Sciatic nerve (tissue), 2 donors: ENCODE results near the gene GMPR. TPM values are rescaled to one million over a fixed set of nuclear protein-coding genes. Genes with fewer than 3 reads are reported as not detected.
"Not testable (repeated sequence)": the region's sequence is repeated elsewhere in the genome, so short reads cannot be mapped to it uniquely, and the experiment has no call there.

Experiments used
- ATAC-seq: fragments of 200-7000 bp; cut with Tn5 transposase; one replicate; pipeline ENCODE4 v1.9.1; 2020; ENCODE audit warnings: mild to moderate bottlenecking, moderate library complexity
- DNase-seq: peaks from one replicate; pipeline ENCODE4 v3.0.0-alpha.2; 2020; ENCODE audit warnings: low spot score
- intact Hi-C: fragments of 100-400 bp; cut with DNase I; formaldehyde crosslinking; loops from one replicate; pipeline ENCODE4 v1.14.2; 2022
- total RNA-seq: library from RNA; stranded (reverse); fragmentation: NEBNext Ultra II Directional; extraction: Animal tissue kit (Norgen Biotek cat#: 25700); gene quantifications from one replicate; pipeline ENCODE4 v1.2.1, GENCODE V29; 2021
- donor health status: DM: no; HTN: no; CAD: no.
- donor health status: DM: no; HTN: no; CAD: no.

Gene GMPR
- total RNA-seq, 1 donor from 2014 or later = 11.9 TPM

DNA sequence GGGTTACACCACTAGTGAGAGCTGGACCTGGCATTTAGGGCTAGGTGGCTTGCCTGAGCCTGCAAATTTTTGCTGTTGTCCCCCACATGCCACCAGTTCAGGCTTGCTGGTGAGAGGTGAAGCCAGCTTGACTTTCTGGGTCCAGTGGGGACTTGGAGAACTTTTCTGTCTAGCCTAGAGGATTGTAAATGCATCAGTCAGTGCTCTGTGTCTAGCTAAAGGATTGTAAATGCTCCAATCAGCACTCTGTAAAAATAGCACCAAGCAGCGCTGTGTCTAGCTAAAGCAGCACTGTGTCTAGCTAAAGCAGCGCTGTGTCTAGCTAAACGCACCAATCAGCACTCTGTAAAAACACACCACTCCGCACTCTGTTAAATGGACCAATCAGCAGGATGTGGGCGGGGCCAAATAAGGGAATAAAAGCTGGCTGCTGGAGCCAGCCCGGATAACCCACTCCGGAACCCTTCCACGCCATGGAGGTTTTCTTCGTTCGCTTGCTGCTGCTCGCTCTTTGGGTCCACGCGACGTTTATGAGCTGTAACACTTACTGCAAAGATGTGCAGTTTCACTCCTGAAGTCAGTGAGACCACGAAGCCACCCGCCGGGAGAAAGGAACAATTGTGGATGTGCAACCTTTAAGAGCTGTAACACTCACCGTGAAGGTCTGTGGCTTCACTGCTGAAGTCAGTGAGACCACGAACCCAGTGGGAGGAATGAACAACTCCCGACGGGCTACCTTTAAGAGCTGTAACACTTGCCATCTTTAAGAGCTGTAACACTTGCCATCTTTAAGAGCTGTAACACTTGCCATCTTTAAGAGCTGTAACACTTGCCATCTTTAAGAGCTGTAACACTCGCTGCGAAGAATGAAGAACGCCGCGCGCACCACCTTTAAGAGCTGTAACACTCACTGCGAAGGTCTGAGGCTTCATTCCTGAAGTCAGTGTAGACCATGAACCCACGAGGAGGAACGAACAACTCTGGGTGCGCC is 27.3 kb downstream of the GMPR start:
- ATAC-seq (no peak), DNase-seq (no peak)
- intact Hi-C loops = no loop called here

DNA sequence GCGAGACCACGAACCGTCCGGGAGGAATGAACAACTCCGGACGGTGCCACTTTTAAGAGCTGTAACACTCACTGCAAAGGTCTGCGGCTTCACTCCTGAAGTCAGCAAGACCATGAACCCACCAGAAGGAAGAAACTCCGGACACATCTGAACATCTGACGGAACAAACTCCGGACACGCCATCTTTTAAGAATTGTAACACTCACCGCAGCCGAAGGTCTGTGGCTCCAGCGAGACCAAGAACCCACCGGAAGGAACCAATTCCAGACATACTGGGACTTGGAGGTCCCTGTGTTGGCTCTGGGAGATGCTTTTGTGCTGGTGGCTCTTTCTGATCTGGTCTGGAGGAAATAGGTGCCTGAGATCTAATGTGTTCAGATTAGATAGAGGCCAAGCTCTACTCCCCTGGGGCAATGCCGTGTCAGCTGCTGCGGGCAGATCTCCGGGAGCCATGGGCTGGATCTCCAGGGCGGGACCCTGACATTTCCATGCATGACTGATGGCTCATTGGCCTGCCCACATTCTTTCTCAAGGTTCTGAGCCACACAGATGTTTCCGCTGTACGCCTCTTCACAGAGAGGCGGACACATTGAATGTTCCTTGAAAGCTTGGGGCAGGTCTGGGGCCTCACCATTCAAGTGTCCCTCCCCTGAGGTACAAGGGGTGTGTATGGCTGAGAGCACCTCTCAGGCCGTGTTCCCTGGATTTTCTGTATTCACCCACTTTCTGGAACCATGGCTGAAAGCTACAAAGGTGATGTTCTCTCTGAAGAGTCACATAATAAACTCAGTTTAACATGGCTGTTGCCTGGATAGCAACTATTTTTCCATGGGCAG is 29.3 kb downstream of the GMPR start:
- intact Hi-C loops = no loop called here
- no peak for DNase-seq
- ATAC-seq = no peak

DNA sequence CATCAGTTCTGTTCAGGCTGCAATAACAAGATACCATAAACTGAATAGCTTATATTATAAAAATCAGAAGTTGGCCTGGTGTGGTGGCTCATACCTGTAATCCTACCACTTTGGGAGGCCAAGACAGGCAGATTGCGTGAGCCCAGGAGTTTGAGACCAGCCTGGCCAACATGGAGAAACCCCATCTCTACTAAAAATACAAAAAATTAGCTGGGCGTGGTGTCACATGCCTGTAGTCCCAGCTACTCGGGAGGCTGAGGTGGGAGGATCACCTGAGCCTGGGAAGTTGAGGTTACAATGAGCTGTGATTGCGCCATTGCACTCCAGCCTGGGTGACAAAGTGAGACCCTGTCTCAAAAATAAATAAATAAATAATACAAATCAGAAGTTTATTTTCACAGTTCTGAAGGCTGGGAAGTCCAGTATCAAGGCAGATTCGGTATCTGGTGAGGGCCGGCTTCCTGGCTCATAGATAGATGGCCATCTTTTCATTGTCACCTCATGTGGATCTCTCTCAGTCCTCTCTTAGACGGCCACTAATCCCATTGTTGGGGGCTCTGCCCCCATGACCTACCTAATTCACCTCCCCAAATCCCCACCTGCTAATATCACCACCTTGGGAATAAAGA is 31.2 kb downstream of the GMPR start:
- DNase-seq, intact Hi-C loops, ATAC-seq: not testable (repeated sequence)

- intact Hi-C loops = no loop called here
Observed at GRCh38 chr6:16270178-16270794, 31.9 kb downstream of the GMPR start.

GRCh38 chr6:16271428-16271827 is 33.0 kb downstream of the GMPR start:
- no peak for ATAC-seq
- intact Hi-C loops = no loop called here
- DNase-seq = no peak

More at GRCh38 chr6:16270178-16270794, 31.9 kb downstream of the GMPR start:
- ATAC-seq (no peak), DNase-seq (no peak)

DNA sequence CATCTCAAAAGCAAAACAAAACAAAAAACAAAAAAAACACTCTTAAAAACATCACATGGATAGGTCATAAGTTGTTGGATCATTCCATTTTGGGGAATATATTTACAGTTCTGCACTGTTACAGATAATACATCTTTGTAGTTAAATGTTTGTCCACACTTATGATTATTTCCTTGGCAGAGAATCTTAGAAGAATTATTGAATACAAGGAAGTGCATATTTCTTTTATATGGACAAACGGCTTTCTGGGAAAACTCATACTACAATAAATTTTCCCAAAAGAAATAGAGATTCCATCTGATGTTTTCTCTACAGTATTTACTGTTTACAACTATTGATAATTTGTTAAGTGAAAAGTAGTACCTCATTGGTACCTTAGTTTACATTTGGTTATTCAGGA is 33.8 kb downstream of the GMPR start:
- DNase-seq (no peak), ATAC-seq (no peak)
- intact Hi-C loops = no loop called here

DNA sequence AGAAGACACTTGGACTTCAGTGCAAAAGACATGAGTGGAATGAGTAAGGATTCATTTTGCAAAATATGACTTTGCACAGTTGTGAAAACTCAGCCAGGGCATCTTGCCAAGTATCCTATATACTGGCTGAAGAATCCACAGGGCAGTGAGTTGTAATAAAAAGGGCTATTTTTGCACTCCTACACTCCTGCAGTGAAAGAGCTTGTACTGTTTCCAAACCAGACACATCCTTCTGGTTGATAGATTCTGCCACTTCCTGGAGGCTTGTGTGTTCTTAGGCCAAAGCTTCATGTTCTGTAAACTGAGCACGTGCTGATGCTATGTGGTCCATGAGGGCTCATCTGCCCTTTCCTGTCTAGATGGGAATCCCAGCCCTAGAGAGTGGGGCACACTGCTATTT is 34.9 kb downstream of the GMPR start:
- ATAC-seq (no peak), DNase-seq (no peak)

DNA sequence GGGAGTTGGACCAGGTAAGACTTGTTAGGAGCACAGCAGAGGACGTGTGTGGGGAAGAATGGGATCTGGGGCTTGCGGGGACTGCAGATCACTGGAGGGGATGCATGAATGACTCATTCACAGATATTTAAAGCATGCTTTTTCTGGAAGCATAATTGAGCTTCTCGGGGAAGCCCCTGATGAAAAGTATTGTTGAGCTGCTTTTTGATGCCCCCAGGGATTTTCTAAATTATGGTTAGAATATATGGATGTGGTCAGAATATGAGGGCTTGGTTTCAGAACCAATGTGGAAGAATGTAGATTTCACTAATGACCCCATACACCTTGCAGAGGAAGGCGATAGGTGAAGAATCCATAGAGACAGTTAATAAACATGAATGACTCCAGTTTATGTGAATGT is 36.1 kb downstream of the GMPR start:
- ATAC-seq (no peak), DNase-seq (no peak)
- intact Hi-C loops = no loop called here

More for the DNA sequence above, 34.9 kb downstream of the GMPR start:
- intact Hi-C loops = no loop called here

GRCh38 chr6:16274885-16275589 is 36.6 kb downstream of the GMPR start:
- DNase-seq (no peak), ATAC-seq (no peak)
- intact Hi-C loops = no loop called here

GRCh38 chr6:16277101-16277981 is 39.0 kb downstream of the GMPR start:
- peak; percentile 68 for DNase-seq
- peak; percentile 70 for ATAC-seq
- intact Hi-C loops = no loop called here

GRCh38 chr6:16278048-16278724 is 39.8 kb downstream of the GMPR start:
- no peak for DNase-seq
- peak; percentile 16 for ATAC-seq
- intact Hi-C loops = no loop called here

- intact Hi-C loops = no loop called here
- ATAC-seq (peak; percentile 18), DNase-seq (no peak)
Observed at GRCh38 chr6:16278750-16279149, 40.4 kb downstream of the GMPR start.

DNA sequence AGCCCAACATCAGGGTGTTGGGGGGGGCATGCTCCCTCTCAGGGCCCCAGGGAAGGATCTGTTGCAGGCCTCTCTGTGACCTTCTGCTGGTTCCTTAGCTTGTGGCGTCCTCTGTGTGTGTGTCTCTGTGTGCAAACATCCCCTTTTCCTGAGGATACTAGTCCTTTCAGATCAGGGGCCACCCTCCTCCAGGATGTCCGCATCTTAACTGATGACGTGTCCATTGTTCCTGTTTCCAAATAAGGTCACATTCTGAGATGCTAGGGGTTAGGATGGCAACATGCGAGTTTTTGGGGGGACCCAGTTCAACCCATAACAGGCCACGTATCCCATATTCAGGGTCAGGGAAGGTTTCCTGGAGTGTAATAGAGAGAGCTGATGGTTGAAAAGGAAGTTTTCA is 40.9 kb downstream of the GMPR start:
- no peak for DNase-seq
- ATAC-seq = no peak
- intact Hi-C loops = no loop called here

GRCh38 chr6:16282370-16282769 is 44.0 kb downstream of the GMPR start:
- DNase-seq (no peak), ATAC-seq (no peak)
- intact Hi-C loops = no loop called here

DNA sequence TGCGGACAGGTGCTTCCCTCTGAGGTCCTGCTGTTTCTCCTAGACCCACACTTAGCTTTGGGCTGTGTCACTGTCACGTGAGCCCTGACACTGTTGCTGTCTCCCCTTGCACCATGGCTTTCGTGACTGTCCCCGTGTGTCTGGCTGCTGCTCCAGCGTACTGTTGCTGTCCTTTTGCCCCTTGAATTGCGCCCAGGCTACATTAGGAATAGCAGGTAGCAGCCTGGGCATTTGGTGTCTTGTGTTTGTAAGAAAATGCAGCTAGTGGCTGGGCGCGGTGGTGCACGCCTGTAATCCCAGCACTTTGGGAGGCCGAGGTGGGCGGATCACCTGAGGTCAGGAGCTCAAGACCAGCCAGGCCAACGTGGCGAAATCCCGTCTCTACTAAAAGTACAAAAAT is 46.1 kb downstream of the GMPR start:
- no peak for DNase-seq
- no peak for ATAC-seq
- intact Hi-C loops = no loop called here

GRCh38 chr6:16285467-16286150 is 47.2 kb downstream of the GMPR start:
- intact Hi-C loops = no loop called here
- ATAC-seq (peak; percentile 26), DNase-seq (no peak)
